Measurements from ENCODE around the gene GRM5. TPM values are rescaled to one million over a fixed set of nuclear protein-coding genes. Genes with fewer than 3 reads are reported as not detected.

GRM5 gene
- total RNA-seq, 4 donors from 2014 or later = not detected

DNA sequence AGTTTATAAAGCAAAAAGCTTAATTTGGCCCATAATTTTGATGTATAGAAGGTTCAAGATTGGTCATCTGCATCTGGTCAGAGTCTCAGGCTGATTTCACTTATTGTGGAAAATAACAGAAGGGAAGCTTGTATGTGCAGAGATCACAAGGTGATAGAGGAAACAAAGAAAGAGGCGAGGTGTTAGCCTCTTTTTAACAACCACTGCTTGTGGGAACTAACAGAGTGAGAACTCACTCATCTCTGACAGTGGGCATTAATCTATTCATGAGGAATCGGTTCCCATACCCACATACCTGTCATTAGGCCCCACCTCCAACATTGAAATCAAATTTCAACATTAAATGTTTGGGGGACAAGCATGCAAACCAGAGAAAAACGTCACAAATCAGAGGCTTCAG lies 250.3 kb downstream of the GRM5 start:
- in situ Hi-C loops (cut with MboI; ENCODE audit: low pct_ligation_motif_present in 1 of 4, low pct_unique_long_range_greater_than_20kb in 1 of 4, low sequenced_read_pairs in 3 of 4) = no loop called here
- Histone ChIP-seq H3K4me3 (no peak overlapping the region), H3K4me1 (no peaks in the 10 kb centered on the region), H3K27ac (no peak overlapping the region), H3K9me3 (no peaks in the 10 kb centered on the region), H3K36me3 (no peaks in the 10 kb centered on the region), H3K27me3 (no peaks in the 10 kb centered on the region)
- 30 to 100% methylated on average over 1 to 3 of the region's 3 CpGs for WGBS, 2 donors (ENCODE audit: low coverage in 1 of 2)
- DNase-seq = no peak
- TF ChIP-seq POLR2A (IDR thresholded peaks at IDR 0.05) = no peak
- TF ChIP-seq, protein P1, sequence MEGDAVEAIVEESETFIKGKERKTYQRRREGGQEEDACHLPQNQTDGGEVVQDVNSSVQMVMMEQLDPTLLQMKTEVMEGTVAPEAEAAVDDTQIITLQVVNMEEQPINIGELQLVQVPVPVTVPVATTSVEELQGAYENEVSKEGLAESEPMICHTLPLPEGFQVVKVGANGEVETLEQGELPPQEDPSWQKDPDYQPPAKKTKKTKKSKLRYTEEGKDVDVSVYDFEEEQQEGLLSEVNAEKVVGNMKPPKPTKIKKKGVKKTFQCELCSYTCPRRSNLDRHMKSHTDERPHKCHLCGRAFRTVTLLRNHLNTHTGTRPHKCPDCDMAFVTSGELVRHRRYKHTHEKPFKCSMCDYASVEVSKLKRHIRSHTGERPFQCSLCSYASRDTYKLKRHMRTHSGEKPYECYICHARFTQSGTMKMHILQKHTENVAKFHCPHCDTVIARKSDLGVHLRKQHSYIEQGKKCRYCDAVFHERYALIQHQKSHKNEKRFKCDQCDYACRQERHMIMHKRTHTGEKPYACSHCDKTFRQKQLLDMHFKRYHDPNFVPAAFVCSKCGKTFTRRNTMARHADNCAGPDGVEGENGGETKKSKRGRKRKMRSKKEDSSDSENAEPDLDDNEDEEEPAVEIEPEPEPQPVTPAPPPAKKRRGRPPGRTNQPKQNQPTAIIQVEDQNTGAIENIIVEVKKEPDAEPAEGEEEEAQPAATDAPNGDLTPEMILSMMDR (IDR thresholded peaks at IDR 0.05) = no peak
- no peak for TF ChIP-seq EP300 (IDR thresholded peaks at IDR 0.05; ENCODE audit: low read depth)
- TF ChIP-seq POLR2AphosphoS5 (IDR thresholded peaks at IDR 0.05) = no peak
- intact Hi-C loops (cut with DNase I; ENCODE audit: low total_unique reads) = no loop called here

- Histone ChIP-seq H3K27me3 (no peaks in the 10 kb centered on the region), H3K4me1 (no peaks in the 10 kb centered on the region), H3K36me3 (no peaks in the 10 kb centered on the region), H3K4me3 (no peak overlapping the region), H3K27ac (no peak overlapping the region), H3K9me3 (no peaks in the 10 kb centered on the region)
- TF ChIP-seq POLR2A (IDR thresholded peaks at IDR 0.05) = no peak
- TF ChIP-seq, protein P1 (IDR thresholded peaks at IDR 0.05) = no peak
- no peak for DNase-seq
- in situ Hi-C loops (cut with MboI; ENCODE audit: low pct_ligation_motif_present in 1 of 4, low pct_unique_long_range_greater_than_20kb in 1 of 4, low sequenced_read_pairs in 3 of 4) (no loop called here), intact Hi-C loops (cut with DNase I; ENCODE audit: low total_unique reads) (no loop called here)
- WGBS, 2 donors (ENCODE audit: low coverage in 1 of 2) = 0% methylated on average over 1 of the region's 1 CpG; no CpG with 5 or more reads in 1 of the 2 donors
Observed at GRCh38 chr11:88814076-88814475, 251.7 kb downstream of the GRM5 start.

DNA sequence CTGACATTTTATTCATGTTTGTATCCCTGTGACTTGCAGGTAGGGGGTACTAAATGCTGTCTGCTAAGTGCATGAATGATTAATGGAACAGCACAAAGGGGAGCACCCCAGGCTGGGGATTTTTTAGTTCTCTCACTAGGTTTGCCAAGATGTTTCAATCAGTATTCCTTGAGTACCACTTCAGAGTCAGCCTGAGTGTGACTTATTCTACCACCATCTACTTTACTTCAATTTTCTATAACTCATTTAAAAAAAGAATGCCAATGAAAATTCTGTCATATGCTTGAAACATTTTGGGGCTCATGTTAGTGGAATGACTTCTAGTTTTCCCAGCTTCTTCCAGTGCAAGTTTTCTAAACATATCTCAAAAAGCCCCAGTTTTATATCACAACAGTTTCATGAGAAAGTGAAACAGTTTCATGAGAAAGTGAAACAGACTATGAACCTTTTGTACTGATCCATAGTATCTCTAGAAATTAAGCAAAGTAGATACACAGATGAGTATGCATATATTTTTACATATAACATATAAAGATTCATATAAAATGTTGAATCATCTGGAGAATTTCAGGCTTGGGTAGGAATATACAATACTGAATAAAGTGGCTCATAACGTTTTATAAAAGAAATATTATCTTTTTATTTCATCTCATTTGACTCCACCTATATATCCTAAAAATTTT lies 252.4 kb downstream of the GRM5 start:
- 24 to 48% methylated on average over 1 of the region's 1 CpG for WGBS, 2 donors (ENCODE audit: low coverage in 1 of 2)
- Histone ChIP-seq H3K9me3 (no peaks in the 10 kb centered on the region), H3K4me1 (no peaks in the 10 kb centered on the region), H3K27ac (no peak overlapping the region), H3K4me3 (no peak overlapping the region), H3K27me3 (no peaks in the 10 kb centered on the region), H3K36me3 (no peaks in the 10 kb centered on the region)
- TF ChIP-seq POLR2A (IDR thresholded peaks at IDR 0.05) (no peak), EP300 (IDR thresholded peaks at IDR 0.05; ENCODE audit: low read depth) (no peak), POLR2AphosphoS5 (IDR thresholded peaks at IDR 0.05) (no peak)
- TF ChIP-seq, protein P1 (IDR thresholded peaks at IDR 0.05) = no peak
- intact Hi-C loops (cut with DNase I; ENCODE audit: low total_unique reads) (no loop called here), in situ Hi-C loops (cut with MboI; ENCODE audit: low pct_ligation_motif_present in 1 of 4, low pct_unique_long_range_greater_than_20kb in 1 of 4, low sequenced_read_pairs in 3 of 4) (no loop called here)
- DNase-seq = no peak

DNA sequence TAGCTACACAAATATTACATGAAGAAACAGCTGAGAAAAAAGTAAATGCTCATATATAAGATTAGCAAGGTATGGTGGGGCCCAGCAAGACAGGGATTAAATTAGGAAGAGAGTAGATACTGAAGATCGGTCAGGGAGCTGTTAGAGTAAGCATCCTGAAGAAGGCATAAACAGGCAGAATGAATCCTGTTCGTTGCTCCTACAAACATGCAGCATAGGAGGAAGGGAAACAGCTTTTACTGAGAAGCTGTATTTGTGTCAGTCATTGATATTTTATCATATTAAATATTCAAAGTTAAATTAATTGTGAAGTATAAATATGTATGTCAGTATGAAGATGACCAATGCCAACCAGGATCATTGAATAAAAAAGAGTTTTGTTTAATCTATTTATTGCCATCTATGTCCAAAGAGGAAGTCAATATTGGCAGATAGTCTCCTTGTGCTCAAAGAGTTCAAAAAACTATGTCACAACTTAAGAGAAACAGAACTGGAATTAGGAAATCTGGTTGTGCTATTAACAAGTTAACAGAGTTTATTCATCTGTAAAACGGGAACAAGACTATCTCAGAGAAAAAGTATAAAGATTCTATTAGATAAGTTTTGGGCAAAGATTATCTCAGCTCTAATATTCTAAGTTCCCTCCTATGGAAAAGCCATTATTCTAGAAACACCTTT lies 255.2 kb downstream of the GRM5 start:
- H3K9me3 ChIP-seq = no peaks in the 10 kb centered on the region
- H3K27me3 ChIP-seq = no peaks in the 10 kb centered on the region
- H3K36me3 ChIP-seq = no peaks in the 10 kb centered on the region
- no peak overlapping the region for H3K27ac ChIP-seq
- in situ Hi-C loops (cut with MboI; ENCODE audit: low pct_ligation_motif_present in 1 of 4, low pct_unique_long_range_greater_than_20kb in 1 of 4, low sequenced_read_pairs in 3 of 4) = no loop called here
- DNase-seq = no peak
- WGBS, 2 donors (ENCODE audit: low coverage in 1 of 2) = 60 to 61% methylated on average over 3 of the region's 3 CpGs
- no peaks in the 10 kb centered on the region for H3K4me1 ChIP-seq
- intact Hi-C loops (cut with DNase I; ENCODE audit: low total_unique reads) = no loop called here
- H3K4me3 ChIP-seq = no peak overlapping the region
- TF ChIP-seq POLR2AphosphoS5 (IDR thresholded peaks at IDR 0.05) (no peak), EP300 (IDR thresholded peaks at IDR 0.05; ENCODE audit: low read depth) (no peak), POLR2A (IDR thresholded peaks at IDR 0.05) (no peak)
- TF ChIP-seq, protein P1 (IDR thresholded peaks at IDR 0.05) = no peak

Measured in transverse colon (tissue), 4 donors.